HCT116 (cell line): ENCODE data around the gene PLA2G15. TPM values are rescaled to one million over a fixed set of nuclear protein-coding genes. Genes with fewer than 3 reads are reported as not detected.

Source experiments
- ATAC-seq: fragments of 200-7000 bp; cut with Tn5 transposase; 2 replicates; pipeline ENCODE4 v1.9.1; 2020; ENCODE audit warnings: mild to moderate bottlenecking, moderate library complexity
- Bru-seq: library from RNA; stranded (reverse); fragments of 400-500 nt; gene quantifications from one replicate; lab custom pipeline; 2021; lab: Mats Ljungman, UMichigan
- BruChase-seq, 2 experiments: library from RNA; stranded (reverse); fragments of 400-500 nt; gene quantifications; one replicate each; lab custom pipeline; 2021; lab: Mats Ljungman, UMichigan
- BruUV-seq: library from RNA; stranded (reverse); fragments of 400-500 nt; replicated peaks from 2 replicates; lab custom pipeline; 2021; lab: Mats Ljungman, UMichigan
- CTCF ChIA-PET: fragments of 300-600 bp; sonication (Branson Sonifier 250); formaldehyde crosslinking; loops from one replicate; lab custom pipeline; 2021; ENCODE audit warnings: antibody characterized with exemption; lab: Charles Lee
- POLR2A ChIA-PET: fragments of 300-600, 350-600 bp; sonication (Branson Sonifier 250); formaldehyde crosslinking; loops from one replicate; lab custom pipeline; 2021; ENCODE audit warnings: antibody characterized with exemption; lab: Charles Lee
- RAD21 ChIA-PET, 2 experiments: fragments of 300-600 bp; sonication (Branson Sonifier 250); formaldehyde crosslinking; loops; one replicate each; lab custom pipeline; 2023; ENCODE audit warnings: low total read pairs in 2 of 2; ENCODE audit not compliant: uncharacterized antibody in 2 of 2, unreplicated experiment in 2 of 2, low non-redundant PET in 1 of 2; lab: Charles Lee
- DNase-seq: peaks from one replicate; pipeline ENCODE4 v3.0.0-alpha.2; 2010; ENCODE audit warnings: low read depth, low spot score
- H2AFZ ChIP-seq: fragments of 200-600 bp; shearing (Covaris generic), sonication (generic); 2 replicates; pipeline ENCODE4 v1.6.1; 2017; ENCODE audit warnings: low read depth, mixed run types, mixed read lengths, antibody characterized with exemption, low read length; ENCODE audit not compliant: poor library complexity, severe bottlenecking
- H3K27ac ChIP-seq: 2 replicates; pipeline ENCODE4 v1.5.1; 2012; ENCODE audit warnings: low read depth, low read length
- H3K27me3 ChIP-seq: fragments of 200-600 bp; sonication (generic); 2 replicates; pipeline ENCODE4 v1.6.1; 2016; ENCODE audit warnings: mixed run types, low read length, mixed read lengths; ENCODE audit not compliant: insufficient read depth
- H3K36me3 ChIP-seq, 2 experiments: fragments of 200-500 bp in 1 of 2; fragments of 200-600 bp in 1 of 2; sonication (Bioruptor generic) in 1 of 2; sonication (generic) in 1 of 2; 2 replicates each; pipeline versions ENCODE4 v1.5.1 to v1.6.1; 2014 to 2016; ENCODE audit warnings: low read length in 2 of 2, inconsistent platforms in 1 of 2, mixed read lengths in 1 of 2, mixed run types in 1 of 2; ENCODE audit not compliant: insufficient read depth in 2 of 2, control insufficient read depth in 1 of 2
- H3K4me1 ChIP-seq, 2 experiments: fragments of 200-600 bp in 1 of 2; sonication (generic) in 1 of 2; 2 replicates each; pipeline versions ENCODE4 v1.5.1 to v1.6.1; 2012 to 2017; ENCODE audit warnings: low read length in 2 of 2, inconsistent platforms in 1 of 2, mild to moderate bottlenecking in 1 of 2, mixed read lengths in 1 of 2, mixed run types in 1 of 2, moderate library complexity in 1 of 2; ENCODE audit not compliant: insufficient read depth in 2 of 2, control insufficient read depth in 1 of 2
- H3K4me2 ChIP-seq: fragments of 200-600 bp; sonication (generic); 2 replicates; pipeline ENCODE4 v1.6.1; 2017; ENCODE audit warnings: mixed run types, low read length, mixed read lengths
- H3K4me3 ChIP-seq, 2 experiments: fragments of 200-600 bp in 1 of 2; sonication (generic) in 1 of 2; replicated peaks in 1 of 2; 2 replicates each; pipeline ENCODE4 v1.5.1; 2011 to 2016; ENCODE audit warnings: low read length in 2 of 2, control low read depth in 1 of 2, low read depth in 1 of 2, mild to moderate bottlenecking in 1 of 2, mixed read lengths in 1 of 2, mixed run types in 1 of 2
- H3K79me2 ChIP-seq: fragments of 200-600 bp; sonication (generic); 2 replicates; pipeline ENCODE4 v1.6.1; 2017; ENCODE audit warnings: mild to moderate bottlenecking, mixed run types, low read length, moderate library complexity, mixed read lengths; ENCODE audit not compliant: insufficient read depth
- H3K9ac ChIP-seq: fragments of 200-600 bp; sonication (generic); 2 replicates; pipeline ENCODE4 v1.6.1; 2016; ENCODE audit warnings: low read length, mixed read lengths
- H3K9me2 ChIP-seq: fragments of 200-600 bp; sonication (generic), shearing (Covaris generic); 2 replicates; pipeline ENCODE4 v1.6.1; 2017; ENCODE audit warnings: mixed run types, mild to moderate bottlenecking, moderate library complexity; ENCODE audit not compliant: insufficient read depth
- H3K9me3 ChIP-seq, 2 experiments: fragments of 200-500 bp in 1 of 2; fragments of 200-600 bp in 1 of 2; sonication (Bioruptor generic) in 1 of 2; sonication (generic) in 1 of 2; 2 replicates each; pipeline ENCODE4 v1.6.1; 2014 to 2017; ENCODE audit warnings: low read length in 2 of 2, mixed read lengths in 2 of 2, inconsistent platforms in 1 of 2, low read depth in 1 of 2, mild to moderate bottlenecking in 1 of 2, mixed run types in 1 of 2, moderate library complexity in 1 of 2; ENCODE audit not compliant: control insufficient read depth in 1 of 2, insufficient read depth in 1 of 2
- H4K20me1 ChIP-seq: fragments of 200-600 bp; sonication (generic), shearing (Covaris generic); 2 replicates; pipeline ENCODE4 v1.6.1; 2017; ENCODE audit warnings: mixed run types, mild to moderate bottlenecking, moderate library complexity; ENCODE audit not compliant: insufficient read depth
- EZH2 ChIP-seq: fragments of 200-600 bp; sonication (generic); IDR thresholded peaks from 2 replicates; pipeline ENCODE4 v1.6.1; 2017; ENCODE audit warnings: antibody characterized with exemption, mixed run types
- JUND ChIP-seq: IDR thresholded peaks from 2 replicates; pipeline ENCODE4 v1.6.1; 2012
- MAX ChIP-seq: IDR thresholded peaks from 2 replicates; pipeline ENCODE4 v1.6.1; 2012
- POLR2AphosphoS5 ChIP-seq: IDR thresholded peaks from 2 replicates; pipeline ENCODE4 v1.6.1; 2011; ENCODE audit warnings: mild to moderate bottlenecking, low read depth, low read length, moderate library complexity
- YY1 ChIP-seq: IDR thresholded peaks from 2 replicates; pipeline ENCODE4 v1.6.1; 2011; ENCODE audit warnings: low read length, low read depth, moderate library complexity, mild to moderate bottlenecking; ENCODE audit not compliant: insufficient replicate concordance; ENCODE audit errors: extremely low read depth
- ZFX ChIP-seq: fragments of 450-650 bp; IDR thresholded peaks from 2 replicates; pipeline ENCODE4 v1.6.1; 2017
- intact Hi-C: fragments of 100-400 bp; cut with micrococcal nuclease; formaldehyde crosslinking; loops from 2 replicates; pipeline ENCODE4 v1.10.0; 2022
- long read RNA-seq: library from polyadenylated mRNA; unstranded; transcript quantifications from one replicate; pipeline ENCODE4 v2.0.0, GENCODE V29; 2021; ENCODE audit not compliant: unreplicated experiment
- polyA plus RNA-seq: library from polyadenylated mRNA; unstranded; fragments of >200 nt; gene quantifications from 2 replicates; pipeline ENCODE4 v1.2.1, GENCODE V29; 2012; ENCODE audit warnings: missing spikeins
- total RNA-seq: library from RNA; stranded (reverse); gene quantifications from one replicate; pipeline ENCODE4 v1.2.1, GENCODE V29; 2021; ENCODE audit not compliant: unreplicated experiment

Gene PLA2G15
- 7.5 TPM for total RNA-seq
- 7.7 and 8.0 TPM in 2 replicates for polyA plus RNA-seq
- Bru-seq, nascent RNA, result percentile 45 among the genes with signal in this experiment
- BruChase-seq, experiment 1, labeled RNA remaining after a 6-hour chase, result percentile 48 among the genes with signal in this experiment
- BruChase-seq, experiment 2, labeled RNA remaining after a 2-hour chase, result percentile 53 among the genes with signal in this experiment
- long read RNA-seq, transcript PLA2G15-201 (6 exons, 2,727 nt), result major isoform, 15 of 24 reads
- long read RNA-seq, partial matches to known transcripts, result 2 of 24 reads
- long read RNA-seq, other reads (novel, unspliced or antisense), result 3 of 24 reads

GRCh38 chr16:68244903-68245853 is at the start of gene PLA2G15:
TSS of gene PLA2G15 (plus strand) at chr16:68245373. CDS start at chr16:68245427, 54 bp downstream.
- H3K36me3 ChIP-seq, result no peaks in the 10 kb centered on the region
- ATAC-seq, result peak; percentile 96
- POLR2A ChIA-PET, result interaction anchor here (0.6 to 1.8 kb wide), 2 partner anchors 8 to 19 kb away, joined by 3 to 4 read pairs; partner anchors contain the start of gene SLC7A6
- no peaks in the 10 kb centered on the region for H4K20me1 ChIP-seq
- CTCF ChIA-PET, result interaction anchor here (1.0 kb wide), 2 partner anchors 16 to 19 kb away, joined by 4 to 6 read pairs; partner anchors contain the start of gene SLC7A6
- DNase-seq, result peak; percentile 83
- H3K4me1 ChIP-seq, result peaks cover 5 to 21% of the 10 kb centered on the region in 2 experiments; a peak in 3 of 4 replicates
- H3K27me3 ChIP-seq, result no peaks in the 10 kb centered on the region
- BruUV-seq, result TSS peak; percentile 56
- intact Hi-C loops, result no loop called here
- TF ChIP-seq YY1 (no peak), POLR2AphosphoS5 (peak; percentile 82), ZFX (peak; percentile 20; the same call in 1 of the 2 replicates), EZH2 (no peak), JUND (no peak), MAX (no peak)
- RAD21 ChIA-PET, result interaction anchor here (0.6 to 0.7 kb wide), 2 partner anchors 50 to 72 kb away, joined by 3 to 5 read pairs; no protein-coding TSS in a partner anchor
- peak within 1 kb of the TSS; percentile 67 for H3K9ac ChIP-seq
- H3K9me3 ChIP-seq, result no peaks in the 10 kb centered on the region
- H3K27ac ChIP-seq, result peak within 1 kb of the TSS; percentile 41; the same call in 1 of the 2 replicates
- H3K4me2 ChIP-seq, result peak within 1 kb of the TSS; percentile 99
- H3K79me2 ChIP-seq, result peaks cover 10% of the 10 kb centered on the region; the same call in 1 of the 2 replicates
- peak within 1 kb of the TSS; percentile 81 to 85 for H3K4me3 ChIP-seq
- no peaks in the 10 kb centered on the region for H3K9me2 ChIP-seq
- H2AFZ ChIP-seq, result no peak within 1 kb of the TSS
